PC-9 (cell line): ENCODE measurements around the gene RPL41.

ENCODE experiments used
- EZH2 ChIP-seq: fragments of 200-600 bp; sonication (generic); IDR thresholded peaks from 2 replicates; pipeline ENCODE4 v1.8.0; 2017; ENCODE audit warnings: antibody characterized with exemption, low read depth
- TF ChIP-seq, protein P1 (sequence below): fragments of 200-600 bp; sonication (generic); conservative IDR thresholded peaks from 2 replicates; pipeline ENCODE4 v1.6.1; 2017; ENCODE audit warnings: mixed run types, antibody characterized with exemption, mild to moderate bottlenecking, moderate library complexity

DNA sequence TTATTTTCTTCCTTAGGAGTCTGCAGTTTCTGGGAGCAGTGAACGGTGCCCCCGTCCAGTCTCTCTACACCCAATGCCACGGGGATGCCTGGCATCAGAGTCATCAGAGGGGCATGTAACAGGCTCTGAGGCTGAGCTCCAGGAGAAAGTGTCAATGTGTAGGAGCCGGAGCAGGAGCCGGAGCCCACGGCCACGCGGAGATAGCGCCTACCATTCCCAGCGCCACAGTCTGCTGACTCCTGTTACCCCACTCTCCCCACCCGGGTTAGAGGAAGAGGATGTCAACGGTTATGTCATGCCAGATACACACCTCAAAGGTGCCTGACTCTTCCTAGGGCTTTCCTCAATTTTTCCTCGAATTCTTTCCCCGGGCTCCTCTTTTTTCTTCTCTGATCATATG, 15.4 kb upstream of the RPL41 start:
- TF ChIP-seq, protein P1, sequence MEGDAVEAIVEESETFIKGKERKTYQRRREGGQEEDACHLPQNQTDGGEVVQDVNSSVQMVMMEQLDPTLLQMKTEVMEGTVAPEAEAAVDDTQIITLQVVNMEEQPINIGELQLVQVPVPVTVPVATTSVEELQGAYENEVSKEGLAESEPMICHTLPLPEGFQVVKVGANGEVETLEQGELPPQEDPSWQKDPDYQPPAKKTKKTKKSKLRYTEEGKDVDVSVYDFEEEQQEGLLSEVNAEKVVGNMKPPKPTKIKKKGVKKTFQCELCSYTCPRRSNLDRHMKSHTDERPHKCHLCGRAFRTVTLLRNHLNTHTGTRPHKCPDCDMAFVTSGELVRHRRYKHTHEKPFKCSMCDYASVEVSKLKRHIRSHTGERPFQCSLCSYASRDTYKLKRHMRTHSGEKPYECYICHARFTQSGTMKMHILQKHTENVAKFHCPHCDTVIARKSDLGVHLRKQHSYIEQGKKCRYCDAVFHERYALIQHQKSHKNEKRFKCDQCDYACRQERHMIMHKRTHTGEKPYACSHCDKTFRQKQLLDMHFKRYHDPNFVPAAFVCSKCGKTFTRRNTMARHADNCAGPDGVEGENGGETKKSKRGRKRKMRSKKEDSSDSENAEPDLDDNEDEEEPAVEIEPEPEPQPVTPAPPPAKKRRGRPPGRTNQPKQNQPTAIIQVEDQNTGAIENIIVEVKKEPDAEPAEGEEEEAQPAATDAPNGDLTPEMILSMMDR, result no peak
- TF ChIP-seq EZH2, result no peak
